Ishikawa (cell line): ENCODE results near the gene ACVR1C.

Experiments used
- CEBPB ChIP-seq: IDR thresholded peaks from 2 replicates; pipeline ENCODE4 v1.6.1; 2012
- EP300 ChIP-seq: IDR thresholded peaks from 2 replicates; pipeline ENCODE4 v1.6.1; 2012; ENCODE audit warnings: borderline replicate concordance
- MAX ChIP-seq: IDR thresholded peaks from 2 replicates; pipeline ENCODE4 v1.6.1; 2012
- RAD21 ChIP-seq: IDR thresholded peaks from 2 replicates; pipeline ENCODE4 v1.6.1; 2012; ENCODE audit warnings: low read depth
- REST ChIP-seq: IDR thresholded peaks from 2 replicates; pipeline ENCODE4 v1.6.1; 2012; ENCODE audit warnings: low read depth, mild to moderate bottlenecking
- YY1 ChIP-seq: IDR thresholded peaks from 2 replicates; pipeline ENCODE4 v1.6.1; 2012; ENCODE audit warnings: low read depth

- no peak for TF ChIP-seq YY1
- TF ChIP-seq REST = no peak
- TF ChIP-seq EP300 = no peak
- no peak for TF ChIP-seq RAD21
- TF ChIP-seq MAX = no peak
- TF ChIP-seq CEBPB = no peak
Observed at GRCh38 chr2:157559061-157559460, 69.6 kb downstream of the ACVR1C start.
